NT2/D1 (cell line): ENCODE results near the gene KCNQ1.

Experiments used
- DNase-seq: peaks from one replicate; pipeline ENCODE4 v3.0.0-alpha.2; 2011; ENCODE audit warnings: low read depth, low spot score
- H3K27me3 ChIP-seq: 2 replicates; pipeline ENCODE4 v1.6.0; 2011; ENCODE audit warnings: mild to moderate bottlenecking; ENCODE audit not compliant: insufficient read length, insufficient read depth
- H3K36me3 ChIP-seq: 2 replicates; pipeline ENCODE4 v1.6.1; 2011; ENCODE audit warnings: mild to moderate bottlenecking, low read length, mixed read lengths; ENCODE audit not compliant: insufficient read depth, insufficient read length
- H3K4me1 ChIP-seq: 2 replicates; pipeline ENCODE4 v1.5.1; 2011; ENCODE audit not compliant: insufficient read depth, insufficient read length
- H3K4me3 ChIP-seq: 2 replicates; pipeline ENCODE4 v1.5.1; 2011; ENCODE audit warnings: low read depth; ENCODE audit not compliant: insufficient read length
- H3K9ac ChIP-seq: 2 replicates; pipeline ENCODE4 v1.6.0; 2011; ENCODE audit warnings: low read depth; ENCODE audit not compliant: insufficient read length
- H3K9me3 ChIP-seq: 2 replicates; pipeline ENCODE4 v1.5.1; 2011; ENCODE audit warnings: mild to moderate bottlenecking, low read length; ENCODE audit not compliant: insufficient read depth
- SUZ12 ChIP-seq: IDR thresholded peaks from 2 replicates; pipeline ENCODE4 v1.6.1; 2011; ENCODE audit not compliant: insufficient read length, insufficient read depth; ENCODE audit errors: extremely low read depth
- YY1 ChIP-seq: IDR thresholded peaks from 2 replicates; pipeline ENCODE4 v1.6.1; 2011; ENCODE audit not compliant: insufficient read length, insufficient read depth
- ZNF274 ChIP-seq: IDR thresholded peaks from 2 replicates; pipeline ENCODE4 v1.6.1; 2011; ENCODE audit warnings: mild to moderate bottlenecking, low read depth, low read length

The KCNQ1 gene

DNA sequence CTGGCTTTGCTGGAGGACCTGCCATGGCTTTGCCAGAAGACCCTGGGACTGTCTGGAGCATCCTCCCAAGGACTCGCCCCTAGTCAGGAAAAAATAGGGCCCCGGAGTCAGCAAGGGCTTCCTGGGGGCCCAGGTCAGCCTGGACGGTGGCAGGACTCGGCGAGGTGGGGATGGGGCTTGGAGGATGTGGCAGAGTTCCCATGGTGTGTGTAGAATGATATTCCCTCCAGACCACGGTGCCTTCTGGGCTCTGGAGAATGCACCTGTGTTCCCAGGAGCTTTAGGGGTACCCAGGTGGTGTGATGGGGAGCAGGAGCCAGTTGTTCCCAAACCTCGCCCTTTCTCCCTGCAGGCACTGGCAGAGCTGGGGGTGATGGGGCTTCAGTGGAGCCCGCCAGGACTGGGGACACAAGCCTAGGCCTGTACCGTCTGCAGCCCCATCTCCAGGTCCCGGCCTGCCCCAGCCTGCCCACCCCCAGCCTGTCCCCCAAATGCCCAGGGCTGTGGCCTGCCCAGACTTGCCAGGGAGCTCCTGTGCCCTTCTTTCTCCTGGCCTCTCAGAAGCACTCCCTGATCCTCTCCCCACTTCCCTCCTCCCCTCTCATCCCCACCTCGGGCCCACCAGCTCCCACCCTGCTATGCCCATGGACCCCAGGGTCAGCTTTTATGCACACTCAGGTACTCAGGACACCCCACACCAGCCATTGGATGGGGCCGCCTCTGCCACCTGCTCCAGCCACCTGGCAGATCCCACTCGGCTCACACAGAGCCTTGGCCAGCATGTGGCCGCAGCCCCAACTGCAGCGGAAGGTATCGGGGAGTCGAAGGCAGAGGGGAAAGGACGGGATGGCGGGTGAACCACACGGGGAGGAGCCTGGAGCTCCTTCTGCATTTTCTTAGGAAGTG is 358.6 kb downstream of the KCNQ1 start:
- no peak for TF ChIP-seq ZNF274
- no peak for TF ChIP-seq YY1
- no peak for TF ChIP-seq SUZ12
- DNase-seq: no peak
- H3K4me1 ChIP-seq: peaks cover 27% of the 10 kb centered on the region
- no peak overlapping the region for H3K4me3 ChIP-seq
- H3K36me3 ChIP-seq: no peaks in the 10 kb centered on the region
- H3K27me3 ChIP-seq: peaks cover 6% of the 10 kb centered on the region
- no peak overlapping the region for H3K9ac ChIP-seq
- no peaks in the 10 kb centered on the region for H3K9me3 ChIP-seq

- Histone ChIP-seq H3K4me3 (no peak overlapping the region), H3K4me1 (peaks cover 27% of the 10 kb centered on the region), H3K9ac (no peak overlapping the region), H3K27me3 (peaks cover 9% of the 10 kb centered on the region), H3K9me3 (no peaks in the 10 kb centered on the region), H3K36me3 (no peaks in the 10 kb centered on the region)
- TF ChIP-seq SUZ12 (no peak), YY1 (no peak), ZNF274 (no peak)
- DNase-seq: no peak
Observed at GRCh38 chr11:2804189-2804588, 359.4 kb downstream of the KCNQ1 start.

GRCh38 chr11:2804701-2805387 is 360.0 kb downstream of the KCNQ1 start:
- Histone ChIP-seq H3K4me3 (no peak overlapping the region), H3K9me3 (peaks cover 6% of the 10 kb centered on the region; the same call in 1 of the 2 replicates), H3K9ac (peak overlapping the region; percentile 1), H3K36me3 (no peaks in the 10 kb centered on the region), H3K27me3 (peaks cover 15% of the 10 kb centered on the region), H3K4me1 (peaks cover 26% of the 10 kb centered on the region)
- TF ChIP-seq YY1 (no peak), ZNF274 (no peak)
- no peak for DNase-seq

DNA sequence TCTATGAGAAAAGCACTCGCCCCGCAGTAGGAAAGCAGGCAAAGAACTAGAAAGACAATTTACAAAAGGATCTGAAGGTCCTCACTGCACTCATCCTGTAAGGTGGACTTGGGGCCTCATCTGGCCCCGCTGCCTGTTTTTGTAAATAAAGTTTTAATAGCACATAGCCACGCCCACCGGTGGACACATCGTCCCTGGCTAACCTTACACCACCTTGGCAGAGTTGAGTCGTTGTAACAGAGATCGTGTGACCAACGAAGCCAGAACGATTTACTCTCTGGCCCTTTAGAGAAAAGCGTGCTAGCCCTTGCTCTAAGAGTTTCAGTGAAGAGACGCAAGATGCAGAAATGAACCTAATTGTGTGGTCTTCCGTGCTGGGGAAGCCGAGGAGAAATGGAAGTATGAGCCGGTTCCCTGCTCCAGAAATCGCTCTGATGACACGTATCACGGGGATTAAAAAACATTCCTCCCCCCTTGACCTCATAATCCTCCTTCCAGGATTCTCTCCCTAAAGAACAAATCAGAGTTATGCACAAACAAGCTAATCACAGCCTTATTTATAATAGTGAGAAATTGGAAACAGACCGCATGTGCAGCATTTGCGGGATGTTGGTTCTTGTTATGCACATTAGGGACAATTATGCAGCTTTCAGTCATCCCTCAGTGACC is 360.7 kb downstream of the KCNQ1 start:
- no peak overlapping the region for H3K4me3 ChIP-seq
- H3K27me3 ChIP-seq: peaks cover 17% of the 10 kb centered on the region
- H3K9me3 ChIP-seq: peaks cover 10% of the 10 kb centered on the region; the same call in 1 of the 2 replicates
- peaks cover 20% of the 10 kb centered on the region for H3K4me1 ChIP-seq
- no peak for DNase-seq
- H3K9ac ChIP-seq: peak overlapping the region; percentile 1
- no peaks in the 10 kb centered on the region for H3K36me3 ChIP-seq
- TF ChIP-seq SUZ12 (no peak), ZNF274 (no peak), YY1 (no peak)

DNA sequence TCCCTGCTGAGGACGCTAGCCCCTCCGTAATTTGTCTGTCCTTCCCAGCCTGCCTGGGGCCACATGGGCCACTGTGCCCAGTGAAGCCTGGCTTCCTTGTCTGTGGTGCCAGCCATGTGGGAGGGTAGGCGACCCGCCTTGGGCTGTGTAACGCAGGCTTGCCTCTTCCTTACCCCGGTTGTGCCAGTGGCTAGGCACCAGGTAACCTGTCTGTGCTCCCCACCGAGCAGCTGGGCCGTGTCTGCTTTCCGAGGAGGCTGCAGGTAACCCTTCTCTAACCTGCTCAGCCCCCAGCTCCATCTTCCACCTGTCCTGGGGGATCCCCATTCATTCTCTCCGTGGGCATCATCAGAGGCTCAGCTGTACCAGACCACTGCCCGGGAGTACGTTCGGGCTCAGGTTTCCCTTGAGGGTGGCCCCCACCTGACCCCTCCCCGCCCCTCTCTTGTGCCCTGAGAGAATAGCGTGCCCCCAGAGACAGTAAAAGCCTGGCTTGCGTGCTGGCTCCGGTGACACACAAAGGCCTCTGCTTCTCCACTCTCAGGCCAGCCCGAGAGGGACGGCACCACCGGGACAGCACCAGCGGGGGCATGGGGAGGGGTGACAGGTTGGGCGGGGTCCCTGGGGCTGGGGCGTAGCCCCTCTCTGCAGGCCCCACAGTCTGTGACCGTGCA is 361.7 kb downstream of the KCNQ1 start:
- DNase-seq: no peak
- Histone ChIP-seq H3K4me3 (no peak overlapping the region), H3K27me3 (peaks cover 24% of the 10 kb centered on the region), H3K9ac (no peak overlapping the region), H3K4me1 (peaks cover 16% of the 10 kb centered on the region), H3K36me3 (no peaks in the 10 kb centered on the region), H3K9me3 (peaks cover 10% of the 10 kb centered on the region; the same call in 1 of the 2 replicates)
- TF ChIP-seq ZNF274 (no peak), SUZ12 (no peak), YY1 (no peak)

DNA sequence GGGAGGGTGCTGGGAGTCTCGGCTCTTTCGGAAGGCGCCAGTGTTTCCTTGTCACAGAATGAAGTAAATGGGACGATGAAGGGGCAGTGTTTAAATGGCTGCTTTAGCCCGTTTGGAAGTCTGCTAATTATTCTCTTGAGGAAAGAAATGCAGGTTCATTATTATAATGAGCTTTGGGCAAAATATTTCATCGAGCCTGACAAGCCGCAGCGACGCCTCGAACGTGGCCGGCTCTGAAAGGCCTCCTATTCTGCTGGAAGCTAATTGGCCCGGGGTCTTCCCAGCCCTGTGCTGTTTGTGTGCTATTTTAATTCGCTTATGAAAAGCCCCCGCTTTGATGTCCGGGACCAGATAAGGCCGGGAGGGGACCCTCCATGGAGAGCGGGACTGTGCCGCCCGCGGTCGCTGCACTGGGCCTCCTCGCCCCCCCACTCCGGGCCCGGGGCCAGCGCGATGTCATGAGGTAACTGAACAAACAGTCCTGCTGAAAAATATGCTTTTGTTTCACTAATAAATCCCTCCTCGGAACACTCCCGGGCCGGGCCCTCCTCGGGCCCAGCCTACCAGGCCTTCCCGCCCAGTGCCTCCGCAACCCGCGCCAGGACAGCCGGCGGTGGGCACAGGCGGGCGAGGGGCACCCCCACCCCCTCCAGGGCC is 362.3 kb downstream of the KCNQ1 start:
- Histone ChIP-seq H3K36me3 (no peaks in the 10 kb centered on the region), H3K27me3 (peaks cover 25% of the 10 kb centered on the region), H3K4me1 (peaks cover 18% of the 10 kb centered on the region), H3K9me3 (peaks cover 10% of the 10 kb centered on the region; the same call in 1 of the 2 replicates), H3K4me3 (no peak overlapping the region), H3K9ac (no peak overlapping the region)
- no peak for DNase-seq
- TF ChIP-seq YY1 (no peak), ZNF274 (no peak), SUZ12 (no peak)
